Measurements from ENCODE around the gene PEX14. TPM values are rescaled to one million over a fixed set of nuclear protein-coding genes. Genes with fewer than 3 reads are reported as not detected.

PEX14 gene
- polyA plus RNA-seq, 1 donor from 2014 or later = 13.5 TPM

DNA sequence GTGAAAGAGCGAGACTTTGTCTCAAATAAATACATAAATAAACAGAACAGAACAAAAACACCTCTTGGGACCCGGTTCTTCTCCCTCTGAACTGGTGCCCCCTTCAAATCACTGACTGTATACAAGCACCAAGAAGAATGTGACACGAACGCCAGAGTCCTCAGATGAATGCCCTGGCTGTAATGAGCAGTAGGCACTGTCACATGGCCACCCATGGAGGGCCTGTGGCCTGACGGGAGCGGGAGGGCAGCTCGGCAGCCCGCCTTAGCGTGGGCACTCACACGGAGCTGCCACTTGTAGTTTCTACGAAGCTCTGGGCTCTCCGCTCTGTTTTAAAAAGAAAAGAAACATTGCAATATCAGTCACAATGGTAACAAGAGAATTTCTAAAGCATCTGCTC is 146.0 kb downstream of the PEX14 start:
- Histone ChIP-seq H4K20me1 (ENCODE audit: insufficient read depth) (no peaks in the 10 kb centered on the region), H3K79me2 (replicated peaks; ENCODE audit: insufficient read depth, low read length) (no peaks in the 10 kb centered on the region)

DNA sequence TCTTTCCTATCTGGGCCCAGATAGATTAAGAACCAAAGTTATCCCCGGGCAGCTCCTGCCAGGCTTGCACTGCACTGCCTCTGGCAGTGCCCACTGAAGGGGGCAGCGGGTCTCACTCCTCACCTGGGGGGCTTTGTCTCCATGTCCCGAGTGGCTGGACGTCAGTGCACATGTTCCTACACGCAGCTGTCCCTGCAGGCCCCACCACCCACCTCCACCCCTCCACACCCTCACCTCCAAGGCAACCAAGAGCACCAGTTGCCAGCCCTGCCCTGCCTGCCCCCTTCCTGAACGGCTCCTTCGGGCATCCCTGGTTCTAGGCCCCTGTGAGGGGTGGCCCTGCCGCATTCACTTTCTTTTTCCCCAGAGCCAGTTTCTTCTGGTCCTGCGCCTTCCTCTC is 147.2 kb downstream of the PEX14 start:
- no peaks in the 10 kb centered on the region for H4K20me1 ChIP-seq (ENCODE audit: insufficient read depth)
- H3K4me2 ChIP-seq (ENCODE audit: low read length) = no peak overlapping the region
- H3K27ac ChIP-seq (ENCODE audit: low read length) = no peak overlapping the region
- TF ChIP-seq EZH2 (IDR thresholded peaks at IDR 0.05; ENCODE audit: borderline replicate concordance, insufficient read depth, low read length, poor library complexity, severe bottlenecking) (no peak), POLR2AphosphoS5 (IDR thresholded peaks at IDR 0.05) (no peak), SMC3 (conservative IDR thresholded peaks at IDR 0.05; ENCODE audit: poor library complexity) (no peak)
- TF ChIP-seq, protein P1, sequence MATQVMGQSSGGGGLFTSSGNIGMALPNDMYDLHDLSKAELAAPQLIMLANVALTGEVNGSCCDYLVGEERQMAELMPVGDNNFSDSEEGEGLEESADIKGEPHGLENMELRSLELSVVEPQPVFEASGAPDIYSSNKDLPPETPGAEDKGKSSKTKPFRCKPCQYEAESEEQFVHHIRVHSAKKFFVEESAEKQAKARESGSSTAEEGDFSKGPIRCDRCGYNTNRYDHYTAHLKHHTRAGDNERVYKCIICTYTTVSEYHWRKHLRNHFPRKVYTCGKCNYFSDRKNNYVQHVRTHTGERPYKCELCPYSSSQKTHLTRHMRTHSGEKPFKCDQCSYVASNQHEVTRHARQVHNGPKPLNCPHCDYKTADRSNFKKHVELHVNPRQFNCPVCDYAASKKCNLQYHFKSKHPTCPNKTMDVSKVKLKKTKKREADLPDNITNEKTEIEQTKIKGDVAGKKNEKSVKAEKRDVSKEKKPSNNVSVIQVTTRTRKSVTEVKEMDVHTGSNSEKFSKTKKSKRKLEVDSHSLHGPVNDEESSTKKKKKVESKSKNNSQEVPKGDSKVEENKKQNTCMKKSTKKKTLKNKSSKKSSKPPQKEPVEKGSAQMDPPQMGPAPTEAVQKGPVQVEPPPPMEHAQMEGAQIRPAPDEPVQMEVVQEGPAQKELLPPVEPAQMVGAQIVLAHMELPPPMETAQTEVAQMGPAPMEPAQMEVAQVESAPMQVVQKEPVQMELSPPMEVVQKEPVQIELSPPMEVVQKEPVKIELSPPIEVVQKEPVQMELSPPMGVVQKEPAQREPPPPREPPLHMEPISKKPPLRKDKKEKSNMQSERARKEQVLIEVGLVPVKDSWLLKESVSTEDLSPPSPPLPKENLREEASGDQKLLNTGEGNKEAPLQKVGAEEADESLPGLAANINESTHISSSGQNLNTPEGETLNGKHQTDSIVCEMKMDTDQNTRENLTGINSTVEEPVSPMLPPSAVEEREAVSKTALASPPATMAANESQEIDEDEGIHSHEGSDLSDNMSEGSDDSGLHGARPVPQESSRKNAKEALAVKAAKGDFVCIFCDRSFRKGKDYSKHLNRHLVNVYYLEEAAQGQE (IDR thresholded peaks at IDR 0.05; ENCODE audit: borderline replicate concordance) = no peak
- no peak overlapping the region for H3K9ac ChIP-seq (ENCODE audit: low read length)
- no peaks in the 10 kb centered on the region for H3K9me3 ChIP-seq (ENCODE audit: low read length)
- H3K27me3 ChIP-seq (ENCODE audit: insufficient read depth, low read depth, low read length) = no peaks in the 10 kb centered on the region
- no peak overlapping the region for H2AFZ ChIP-seq (ENCODE audit: low read depth, low read length)
- no peaks in the 10 kb centered on the region for H3K79me2 ChIP-seq (replicated peaks; ENCODE audit: insufficient read depth, low read length)
- no peaks in the 10 kb centered on the region for H3K9me2 ChIP-seq (ENCODE audit: insufficient read depth, low read length)
- no peak overlapping the region for H3K4me3 ChIP-seq (ENCODE audit: low read length)
- H3K36me3 ChIP-seq (ENCODE audit: insufficient read depth, low read length) = no peaks in the 10 kb centered on the region
- H3F3A ChIP-seq (ENCODE audit: insufficient read depth, low read length, poor library complexity, severe bottlenecking) = no peaks in the 10 kb centered on the region

More for the DNA sequence above, 146.0 kb downstream of the PEX14 start:
- Histone ChIP-seq H3K36me3 (ENCODE audit: insufficient read depth, low read length) (no peaks in the 10 kb centered on the region), H3F3A (ENCODE audit: insufficient read depth, low read length, poor library complexity, severe bottlenecking) (no peaks in the 10 kb centered on the region), H3K4me3 (ENCODE audit: low read length) (no peak overlapping the region), H3K9ac (ENCODE audit: low read length) (no peak overlapping the region), H3K4me2 (ENCODE audit: low read length) (no peak overlapping the region), H3K27me3 (ENCODE audit: insufficient read depth, low read depth, low read length) (no peaks in the 10 kb centered on the region), H3K9me2 (ENCODE audit: insufficient read depth, low read length) (no peaks in the 10 kb centered on the region), H3K27ac (ENCODE audit: low read length) (no peak overlapping the region), H3K9me3 (ENCODE audit: low read length) (no peaks in the 10 kb centered on the region), H2AFZ (ENCODE audit: low read depth, low read length) (no peak overlapping the region)
- TF ChIP-seq MXI1 (conservative IDR thresholded peaks at IDR 0.05; ENCODE audit: poor library complexity, severe bottlenecking) = no peak
- TF ChIP-seq RAD21 (conservative IDR thresholded peaks at IDR 0.05) = no peak
- no peak for TF ChIP-seq SMC3 (conservative IDR thresholded peaks at IDR 0.05; ENCODE audit: poor library complexity)
- TF ChIP-seq EZH2 (IDR thresholded peaks at IDR 0.05; ENCODE audit: borderline replicate concordance, insufficient read depth, low read length, poor library complexity, severe bottlenecking) = no peak
- TF ChIP-seq POLR2AphosphoS5 (IDR thresholded peaks at IDR 0.05) = no peak
- TF ChIP-seq, protein P2, sequence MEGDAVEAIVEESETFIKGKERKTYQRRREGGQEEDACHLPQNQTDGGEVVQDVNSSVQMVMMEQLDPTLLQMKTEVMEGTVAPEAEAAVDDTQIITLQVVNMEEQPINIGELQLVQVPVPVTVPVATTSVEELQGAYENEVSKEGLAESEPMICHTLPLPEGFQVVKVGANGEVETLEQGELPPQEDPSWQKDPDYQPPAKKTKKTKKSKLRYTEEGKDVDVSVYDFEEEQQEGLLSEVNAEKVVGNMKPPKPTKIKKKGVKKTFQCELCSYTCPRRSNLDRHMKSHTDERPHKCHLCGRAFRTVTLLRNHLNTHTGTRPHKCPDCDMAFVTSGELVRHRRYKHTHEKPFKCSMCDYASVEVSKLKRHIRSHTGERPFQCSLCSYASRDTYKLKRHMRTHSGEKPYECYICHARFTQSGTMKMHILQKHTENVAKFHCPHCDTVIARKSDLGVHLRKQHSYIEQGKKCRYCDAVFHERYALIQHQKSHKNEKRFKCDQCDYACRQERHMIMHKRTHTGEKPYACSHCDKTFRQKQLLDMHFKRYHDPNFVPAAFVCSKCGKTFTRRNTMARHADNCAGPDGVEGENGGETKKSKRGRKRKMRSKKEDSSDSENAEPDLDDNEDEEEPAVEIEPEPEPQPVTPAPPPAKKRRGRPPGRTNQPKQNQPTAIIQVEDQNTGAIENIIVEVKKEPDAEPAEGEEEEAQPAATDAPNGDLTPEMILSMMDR (IDR thresholded peaks at IDR 0.05; ENCODE audit: poor library complexity, severe bottlenecking) = no peak
- no peak for TF ChIP-seq TAF1 (IDR thresholded peaks at IDR 0.05; ENCODE audit: low read depth)
- TF ChIP-seq, protein P1 (IDR thresholded peaks at IDR 0.05; ENCODE audit: borderline replicate concordance) = no peak
- no peak for TF ChIP-seq EP300 (conservative IDR thresholded peaks at IDR 0.05; ENCODE audit: poor library complexity, severe bottlenecking)
